ENCODE measurements around the gene IL17REL.

The IL17REL gene

DNA sequence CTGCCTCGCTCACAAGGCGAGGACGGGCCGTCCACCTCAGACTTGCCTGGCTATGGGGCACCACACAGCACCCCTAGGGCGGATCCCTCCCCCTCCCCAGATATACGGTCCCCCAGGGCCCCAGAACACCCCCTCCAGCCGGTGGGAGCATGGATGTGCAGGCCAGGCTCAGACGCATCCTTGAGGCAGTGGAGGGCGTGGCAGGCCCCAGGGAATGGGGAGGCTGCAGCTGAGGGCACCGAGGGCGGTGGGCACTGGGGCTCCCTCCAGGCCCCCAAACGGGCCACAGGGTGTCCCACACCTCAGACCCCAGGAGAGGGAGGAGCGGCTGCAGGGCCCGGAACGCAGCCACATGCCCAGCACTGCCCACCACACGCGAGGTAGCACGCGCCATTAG lies 33.5 kb upstream of the IL17REL start:
- no peak for DNase-seq

DNA sequence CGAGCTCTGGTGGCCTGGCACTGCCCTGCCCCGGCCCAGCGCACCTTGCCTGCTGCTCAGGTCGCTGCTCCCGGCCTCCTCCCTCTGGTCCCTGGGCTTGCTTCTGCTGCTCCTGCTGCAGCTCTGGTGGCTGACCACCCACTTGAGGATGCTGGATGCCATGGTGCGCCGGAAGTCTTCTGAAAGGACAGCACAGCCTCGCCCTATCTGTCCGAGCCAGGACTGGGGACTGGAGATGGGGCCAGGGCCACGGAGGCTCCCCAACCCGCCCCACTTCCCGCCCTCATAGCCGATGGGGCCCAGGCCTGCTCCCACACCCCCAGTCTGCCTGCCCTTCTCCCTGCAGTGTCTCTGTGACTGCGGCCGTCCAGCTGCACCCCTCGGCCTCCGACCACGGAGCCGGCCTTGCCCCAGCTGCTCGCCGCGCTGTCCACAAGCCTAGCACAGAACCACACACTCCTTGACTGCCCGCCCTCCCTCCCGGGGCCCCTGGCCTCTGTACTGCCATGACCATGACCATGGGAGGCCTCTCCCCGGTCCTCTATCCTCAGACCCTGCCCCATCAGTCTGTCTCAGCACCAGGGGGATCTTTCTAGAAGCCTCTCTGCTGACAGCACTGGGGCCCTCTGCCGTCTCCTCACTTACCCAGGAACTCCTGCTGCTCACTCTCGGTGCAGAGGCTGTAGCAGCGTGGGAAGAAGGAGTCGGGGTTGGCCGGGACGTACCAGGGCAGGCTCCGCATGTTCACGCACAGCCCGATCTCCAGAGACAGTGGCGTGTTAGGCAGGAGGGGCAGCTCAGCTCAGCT lies 32.9 kb upstream of the IL17REL start:
- no peak for DNase-seq

DNA sequence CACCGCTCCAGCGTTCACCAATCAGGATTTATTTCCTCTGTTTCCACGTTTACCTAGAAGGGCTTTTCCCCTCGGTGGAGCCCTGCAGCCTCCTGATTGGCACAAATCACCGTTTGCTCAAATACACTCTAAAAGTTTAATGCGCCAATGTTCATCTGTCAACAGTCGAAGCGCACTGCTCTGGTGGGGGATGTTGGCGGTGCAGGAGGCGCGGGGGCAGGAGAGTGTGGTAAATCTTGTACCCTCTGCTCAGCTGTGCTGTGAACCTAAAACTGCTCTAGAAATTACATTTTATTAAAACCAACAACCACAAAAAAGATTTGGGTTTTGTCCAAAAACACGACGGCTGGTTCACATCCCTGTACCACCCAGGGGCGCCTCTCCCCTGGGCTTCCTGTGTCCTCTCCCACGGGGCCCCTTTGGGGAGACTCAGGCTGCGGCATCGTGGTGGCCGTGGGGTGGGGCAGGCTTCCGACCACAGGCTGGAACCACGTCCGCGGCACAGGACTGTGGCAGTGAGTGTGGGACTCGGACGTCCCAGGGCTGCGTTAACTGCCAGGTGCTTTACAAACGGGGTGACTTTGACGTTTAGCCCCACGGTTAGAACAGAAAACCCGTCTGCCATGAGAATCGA lies 32.0 kb upstream of the IL17REL start:
- DNase-seq, result no peak

GRCh38 chr22:50041361-50042065 lies 28.9 kb upstream of the IL17REL start:
- DNase-seq, result no peak

- no peak for DNase-seq
These were observed 28.2 kb upstream of the IL17REL start for GRCh38 chr22:50040717-50041116.

DNA sequence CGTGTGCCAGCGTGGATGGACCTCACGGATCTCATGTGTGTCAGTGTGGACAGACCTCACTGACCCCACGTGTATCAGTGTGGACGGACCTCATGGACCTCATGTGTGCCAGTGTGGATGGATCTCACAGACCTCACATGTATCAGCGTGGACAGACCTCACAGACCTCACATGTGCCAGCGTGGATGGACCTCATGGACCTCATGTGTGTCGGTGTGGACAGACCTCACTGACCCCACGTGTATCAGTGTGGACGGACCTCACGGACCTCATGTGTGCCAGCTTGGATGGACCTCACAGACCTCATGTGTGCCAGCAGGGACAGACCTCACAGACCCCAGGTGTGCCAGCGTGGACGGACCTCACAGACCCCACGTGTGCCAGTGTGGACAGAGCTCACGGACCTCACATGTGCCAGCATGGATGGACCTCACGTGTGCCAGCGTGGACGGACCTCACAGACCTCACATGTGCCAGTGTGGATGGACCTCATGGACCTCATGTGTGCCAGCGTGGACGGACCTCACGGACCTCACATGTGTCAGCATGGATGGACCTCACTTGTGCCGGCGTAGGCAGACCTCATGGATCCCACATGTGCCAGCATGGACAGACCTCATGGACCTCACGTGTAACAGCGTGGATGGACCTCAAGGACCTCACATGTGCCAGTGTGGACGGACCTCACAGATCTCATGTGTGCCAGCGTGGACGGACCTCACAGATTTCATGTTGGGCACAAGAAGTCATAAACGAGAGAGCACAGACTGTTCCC lies 27.3 kb upstream of the IL17REL start:
- no peak for DNase-seq

DNA sequence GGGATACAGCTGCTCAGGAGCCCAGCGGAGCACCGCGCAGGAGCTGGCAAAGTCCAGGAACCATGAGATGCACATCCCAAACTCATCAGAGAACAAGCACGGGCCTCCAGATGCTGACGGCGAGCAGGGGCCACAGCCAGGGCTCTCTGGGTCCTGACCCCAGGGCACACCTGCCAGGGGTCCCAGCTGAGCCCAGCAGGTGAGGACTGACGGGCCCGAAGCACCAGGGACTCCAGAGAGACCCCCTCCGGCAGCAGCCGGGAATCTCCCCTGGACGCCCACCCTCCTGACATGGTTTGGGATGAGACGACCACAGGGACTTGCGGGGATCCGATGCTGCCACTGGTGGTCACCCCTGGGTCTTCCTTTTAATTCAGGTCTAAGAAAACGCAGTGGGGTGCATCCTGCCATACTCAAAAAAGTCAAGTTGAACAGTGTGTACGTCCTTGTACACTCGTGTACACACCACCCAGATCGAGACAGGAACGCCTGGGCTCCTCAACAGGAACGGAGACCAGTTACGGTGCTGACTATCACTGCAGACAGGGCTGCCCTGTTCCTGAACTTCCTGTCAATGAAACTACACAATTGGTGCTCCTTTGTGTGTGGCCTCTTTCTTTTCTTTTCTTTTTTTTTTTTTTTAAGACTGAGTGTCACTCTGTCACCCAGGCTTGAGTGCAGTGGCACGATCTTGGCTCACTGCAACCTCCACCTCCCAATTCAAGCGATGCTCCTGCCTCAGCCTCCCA lies 23.6 kb upstream of the IL17REL start:
- no peak for DNase-seq

DNA sequence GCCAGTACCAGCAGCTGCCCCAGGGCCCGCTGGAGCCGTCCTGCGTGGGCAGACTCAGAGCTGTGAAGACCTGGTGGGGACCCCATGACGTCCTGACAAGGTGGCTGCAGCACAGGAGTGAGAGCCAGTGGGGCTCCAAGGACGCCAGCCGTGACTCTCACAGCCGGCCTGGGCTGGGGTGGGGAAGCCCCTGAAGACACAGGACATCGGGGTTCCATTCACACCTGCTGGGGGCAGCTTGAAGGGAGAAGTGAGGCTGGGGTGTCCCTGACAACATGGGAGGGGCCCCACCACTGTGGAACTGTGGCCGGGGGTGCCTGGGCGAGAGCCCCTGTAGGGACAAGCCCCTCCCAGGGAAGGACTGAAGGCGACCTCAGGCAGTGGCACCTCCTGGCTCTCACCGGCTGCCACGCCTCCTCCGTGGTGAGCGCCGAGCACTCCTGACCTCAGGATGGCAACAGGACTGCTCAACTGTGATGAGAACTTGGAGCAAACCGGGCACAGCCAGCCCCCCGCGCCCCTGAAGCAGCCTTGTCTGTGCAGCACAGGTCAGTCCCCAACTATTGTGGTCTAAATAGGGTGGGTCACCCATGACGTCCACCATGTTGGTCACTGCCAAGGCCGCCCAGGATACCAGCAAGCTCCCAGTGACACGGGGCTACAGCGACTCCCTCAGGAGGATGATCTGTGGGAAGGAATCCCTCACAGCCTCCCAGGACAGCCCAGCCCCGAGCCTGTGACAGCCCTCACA lies 22.7 kb upstream of the IL17REL start:
- no peak for DNase-seq

GRCh38 chr22:50034126-50035081 lies 21.8 kb upstream of the IL17REL start:
- no peak for DNase-seq

GRCh38 chr22:50032941-50033601 lies 20.5 kb upstream of the IL17REL start:
- no peak for DNase-seq

DNA sequence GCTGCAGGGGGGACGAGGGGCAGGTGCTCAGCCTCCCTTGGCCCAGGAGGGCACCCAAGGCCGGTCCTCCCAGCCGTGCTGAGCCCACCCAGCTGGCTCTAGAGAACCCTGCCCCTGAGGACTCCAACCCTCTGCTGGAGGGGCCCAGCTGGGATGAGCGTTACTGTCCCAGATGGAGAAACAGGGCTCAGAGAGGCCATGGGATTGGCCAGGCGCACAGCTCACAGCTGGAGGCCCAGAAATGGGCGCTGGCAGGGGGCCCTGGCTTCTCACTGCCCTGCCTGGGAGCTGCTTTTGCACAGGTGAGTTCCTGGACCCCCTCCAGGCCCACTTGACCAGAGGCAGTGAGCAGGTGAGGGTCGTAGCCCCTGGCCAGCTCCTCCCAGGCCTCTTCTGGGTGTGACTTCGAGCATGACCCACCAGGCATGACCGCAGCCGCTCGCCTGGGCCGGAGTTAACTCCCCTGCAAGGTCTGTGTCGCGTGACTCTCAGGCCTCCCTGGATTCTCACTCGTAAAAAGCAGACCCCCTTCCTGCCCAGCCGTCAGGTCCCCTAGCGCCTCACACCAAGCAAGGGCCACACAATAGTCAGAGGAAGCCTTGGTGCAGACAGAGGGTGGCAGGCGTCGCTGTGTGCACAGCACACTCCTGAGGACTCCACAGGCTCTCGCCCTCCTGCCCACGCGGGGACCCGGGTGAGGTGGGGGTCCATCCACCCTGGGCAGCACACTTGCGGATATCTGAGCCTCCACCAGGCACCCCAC lies 19.7 kb upstream of the IL17REL start:
- DNase-seq, result no peak

- no peak for DNase-seq
These were observed 18.9 kb upstream of the IL17REL start for GRCh38 chr22:50031189-50032091.

- DNase-seq, result peak in 8 of 14 donors; percentile 3 to 40 (median 24)
These were observed 18.0 kb upstream of the IL17REL start for GRCh38 chr22:50030297-50031188.

DNA sequence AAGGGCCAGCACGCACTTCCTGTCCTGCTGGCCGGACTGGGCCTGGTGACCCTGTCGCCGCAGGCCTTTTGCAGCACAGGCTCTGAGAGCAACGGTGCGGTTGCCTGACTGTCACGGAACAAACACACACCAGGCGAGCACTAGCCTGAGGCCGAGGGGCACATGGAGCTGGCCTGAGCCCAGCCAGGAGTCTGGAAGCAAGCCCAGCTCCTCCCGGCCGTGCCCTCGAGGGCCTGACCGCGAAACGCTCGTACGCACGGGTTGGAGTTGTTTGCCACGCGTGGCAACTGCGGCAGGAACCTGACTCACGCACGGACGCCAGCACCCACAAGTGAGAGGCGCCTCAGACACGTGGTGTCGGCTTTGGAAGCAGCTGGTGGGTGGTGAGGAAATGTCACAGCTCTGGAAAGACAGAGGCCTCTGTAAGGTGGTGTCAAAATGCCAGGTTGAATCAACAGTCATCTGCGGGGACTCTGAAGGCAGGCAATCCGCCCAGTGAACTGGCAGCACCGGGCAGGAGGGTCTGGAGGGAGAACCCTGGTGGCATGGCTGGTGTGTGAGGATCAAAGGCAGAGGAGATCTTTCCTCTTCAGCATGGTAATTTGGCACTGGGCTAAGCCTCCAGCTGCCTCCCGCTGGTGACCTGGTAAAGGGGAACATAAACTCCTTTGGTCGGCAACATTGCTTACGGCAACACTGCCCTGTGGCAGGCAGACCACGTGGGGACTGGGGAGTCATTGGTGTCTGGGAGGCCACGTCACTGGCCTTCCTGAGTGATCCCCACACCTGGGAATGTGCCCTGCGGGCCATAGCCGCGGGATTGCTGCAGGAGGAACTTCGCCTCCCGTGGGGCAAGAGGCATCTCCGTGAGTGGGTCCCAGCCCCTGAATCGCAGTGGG lies 15.3 kb upstream of the IL17REL start:
- no peak for DNase-seq

GRCh38 chr22:50025993-50026392 lies 13.4 kb upstream of the IL17REL start:
- DNase-seq, result no peak
